NK-92 (cell line): Measurements from ENCODE around the gene OR10AD1.
"Not testable (repeated sequence)": the region's sequence is repeated elsewhere in the genome, so short reads cannot be mapped to it uniquely, and the experiment has no call there.

Source experiments
- DNase-seq: peaks from one replicate; lab custom pipeline; 2025; ENCODE audit not compliant: unreplicated experiment; lab: John Stamatoyannopoulos, UW

Gene OR10AD1, protein sequence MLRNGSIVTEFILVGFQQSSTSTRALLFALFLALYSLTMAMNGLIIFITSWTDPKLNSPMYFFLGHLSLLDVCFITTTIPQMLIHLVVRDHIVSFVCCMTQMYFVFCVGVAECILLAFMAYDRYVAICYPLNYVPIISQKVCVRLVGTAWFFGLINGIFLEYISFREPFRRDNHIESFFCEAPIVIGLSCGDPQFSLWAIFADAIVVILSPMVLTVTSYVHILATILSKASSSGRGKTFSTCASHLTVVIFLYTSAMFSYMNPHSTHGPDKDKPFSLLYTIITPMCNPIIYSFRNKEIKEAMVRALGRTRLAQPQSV

GRCh38 chr12:48203192-48203591 lies at the start of gene OR10AD1:
TSS of gene OR10AD1 (minus strand) at chr12:48203292. CDS start at chr12:48203292, 0 bp downstream.
- DNase-seq, result no peak

GRCh38 chr12:48247181-48247966 lies 44.3 kb upstream of the OR10AD1 start:
- no peak for DNase-seq

GRCh38 chr12:48237162-48237561 lies 34.1 kb upstream of the OR10AD1 start:
- no peak for DNase-seq

GRCh38 chr12:48235796-48236333 lies 32.8 kb upstream of the OR10AD1 start:
- no peak for DNase-seq

- not testable (repeated sequence) for DNase-seq
These were observed 28.3 kb upstream of the OR10AD1 start for GRCh38 chr12:48231169-48231958.

DNA sequence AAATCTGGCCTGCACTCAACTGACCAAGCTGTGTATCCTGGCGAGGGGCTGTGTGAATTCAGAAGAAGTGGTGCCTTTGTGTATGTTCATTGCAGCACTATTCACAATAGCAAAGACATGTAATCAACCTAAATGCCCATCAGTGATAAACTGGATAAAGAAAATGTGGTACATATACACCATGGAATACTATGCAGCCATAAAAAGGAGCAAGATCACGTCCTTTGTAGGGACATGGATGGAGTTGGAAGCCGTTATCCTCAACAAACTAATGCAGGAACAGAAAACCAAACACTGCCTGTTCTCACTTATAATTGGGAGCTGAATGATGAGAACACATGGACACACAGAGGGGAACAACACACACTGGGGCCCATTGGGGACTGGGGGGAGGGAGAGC lies 21.4 kb upstream of the OR10AD1 start:
- DNase-seq, result not testable (repeated sequence)

DNA sequence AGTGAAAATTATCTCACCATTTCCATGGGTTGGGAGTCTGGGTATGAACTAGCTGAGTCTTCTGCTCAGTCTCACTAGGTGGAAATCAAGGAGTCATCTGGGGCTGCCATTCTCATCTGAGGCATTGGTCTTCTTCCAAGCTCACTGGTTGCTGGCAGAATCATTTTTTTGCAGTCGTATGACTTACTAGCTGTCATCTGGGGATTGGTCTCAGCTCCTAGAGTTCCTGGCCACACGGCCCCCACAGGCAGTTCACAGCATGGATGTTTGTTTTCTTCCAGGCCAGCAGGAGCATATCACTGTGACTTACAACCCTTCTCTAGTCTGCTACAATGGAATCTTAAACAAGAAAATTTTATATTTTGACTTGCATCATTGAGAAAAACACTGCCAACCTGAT lies 18.6 kb upstream of the OR10AD1 start:
- no peak for DNase-seq

GRCh38 chr12:48220701-48221100 lies 17.6 kb upstream of the OR10AD1 start:
- no peak for DNase-seq

DNA sequence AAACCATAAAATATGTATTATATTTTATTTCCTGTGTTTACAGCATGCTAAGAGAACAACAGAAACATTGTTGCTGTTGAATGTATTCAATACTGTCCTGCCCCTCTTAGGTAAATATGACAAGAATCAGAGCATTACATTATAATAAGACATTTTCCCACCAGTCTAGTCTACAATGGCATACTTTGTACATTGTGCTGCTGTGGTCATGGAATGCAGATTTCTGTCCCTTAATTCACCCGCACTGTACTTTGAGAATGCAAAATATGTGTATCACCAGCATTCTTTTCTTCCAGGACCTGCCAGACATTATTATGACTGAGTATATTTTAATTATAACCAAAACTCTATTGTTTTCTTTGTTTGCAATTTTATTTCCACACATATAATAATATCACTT lies 16.5 kb upstream of the OR10AD1 start:
- no peak for DNase-seq

DNA sequence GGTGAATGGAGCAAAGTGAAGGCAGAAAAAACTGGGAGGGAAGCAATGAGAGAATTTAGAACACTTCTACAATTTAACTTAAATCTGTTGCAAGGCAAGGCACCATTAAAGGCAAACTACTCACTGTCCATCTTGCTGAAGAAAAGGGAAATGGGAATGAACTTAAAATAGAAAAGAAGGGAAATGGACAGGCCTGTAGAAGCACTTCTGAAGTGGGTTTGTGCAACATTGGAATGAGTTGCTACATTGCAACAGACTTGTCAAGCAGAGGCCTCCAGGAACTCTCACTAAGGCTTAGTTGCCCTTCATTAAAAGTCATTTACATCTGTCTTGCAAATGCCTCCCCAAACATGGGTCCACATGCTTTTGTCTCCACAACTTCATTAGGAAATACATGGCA lies 13.7 kb upstream of the OR10AD1 start:
- DNase-seq, result no peak

- not testable (repeated sequence) for DNase-seq
These were observed 6.4 kb upstream of the OR10AD1 start for GRCh38 chr12:48209495-48209894.

- DNase-seq, result no peak
These were observed 326 bp downstream of the OR10AD1 start for GRCh38 chr12:48202766-48203165.

DNA sequence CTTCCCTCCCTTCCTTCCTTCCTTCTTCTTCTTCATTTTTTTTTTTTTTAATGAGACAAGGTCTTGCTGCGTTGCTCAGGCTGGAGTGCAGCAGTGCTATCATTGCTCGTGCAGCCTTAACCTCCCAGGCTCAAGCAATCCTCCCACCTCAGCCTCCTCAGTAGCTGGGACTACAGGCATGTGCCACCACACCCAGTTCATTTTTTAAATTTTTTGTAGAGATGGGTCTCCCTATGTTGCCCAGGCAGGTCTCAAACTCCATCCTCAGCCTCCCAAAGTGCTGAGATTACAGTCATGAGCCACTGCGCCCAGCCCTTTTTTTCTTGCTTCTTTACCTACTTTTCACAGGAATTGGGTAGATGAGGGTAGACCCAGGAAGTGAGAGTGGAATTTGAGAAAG lies 1.6 kb downstream of the OR10AD1 start:
- DNase-seq, result no peak

GRCh38 chr12:48201091-48201490 lies 2.0 kb downstream of the OR10AD1 start:
- DNase-seq, result no peak

DNA sequence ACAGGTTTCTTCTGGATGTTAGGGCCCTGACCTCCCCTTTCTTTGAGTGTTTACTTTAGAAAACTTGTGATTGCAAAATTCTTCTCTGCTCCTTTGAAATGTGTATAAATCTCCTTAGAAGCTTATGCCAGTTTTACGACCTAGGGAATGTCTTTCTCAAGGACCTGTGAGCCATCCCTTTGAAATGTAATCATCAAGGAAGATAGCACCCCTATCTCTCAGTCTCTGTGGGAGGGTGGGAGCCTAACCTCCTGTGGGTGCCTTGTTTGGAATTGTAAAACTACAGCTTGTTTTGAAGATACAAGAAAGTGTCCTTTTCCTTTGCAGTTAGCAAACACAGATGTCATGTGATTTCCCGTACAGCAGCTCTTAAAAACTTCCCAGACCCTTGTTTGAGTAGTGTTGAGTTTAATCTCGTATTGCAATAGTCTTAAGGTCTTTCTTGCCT lies 3.3 kb downstream of the OR10AD1 start:
- no peak for DNase-seq

DNA sequence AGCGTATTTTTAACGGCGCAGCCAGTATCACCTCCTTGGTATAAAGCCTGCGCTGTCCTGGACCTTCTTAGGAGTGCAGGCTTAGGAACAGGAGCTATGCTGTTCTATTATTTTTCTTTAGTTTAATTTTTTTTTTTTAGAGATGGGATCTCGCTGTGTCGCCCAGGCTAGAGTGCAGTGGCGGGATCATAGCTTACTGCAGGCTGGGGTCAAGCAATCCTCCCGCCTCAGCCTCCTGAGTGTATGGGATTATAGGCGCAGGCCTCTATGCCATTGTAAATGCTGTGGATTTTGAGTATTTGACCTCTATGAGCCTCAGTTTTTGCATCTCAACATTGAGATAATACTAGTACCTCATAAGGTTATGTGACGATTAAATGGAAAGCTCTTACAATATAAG lies 4.1 kb downstream of the OR10AD1 start:
- DNase-seq, result no peak

- DNase-seq, result no peak
These were observed 4.5 kb downstream of the OR10AD1 start for GRCh38 chr12:48198672-48198971.

- DNase-seq, result no peak
These were observed 5.0 kb downstream of the OR10AD1 start for GRCh38 chr12:48197971-48198671.

- no peak for DNase-seq
These were observed 5.5 kb downstream of the OR10AD1 start for GRCh38 chr12:48197549-48197970.

GRCh38 chr12:48194799-48195201 lies 8.3 kb downstream of the OR10AD1 start:
- DNase-seq, result no peak

- DNase-seq, result no peak
These were observed 9.5 kb downstream of the OR10AD1 start for GRCh38 chr12:48193623-48194022.
